ENCODE measurements around the gene CAPN2. TPM values are rescaled to one million over a fixed set of nuclear protein-coding genes. Genes with fewer than 3 reads are reported as not detected.

The CAPN2 gene
- total RNA-seq, 1 donor from 2014 or later = 178 TPM

- intact Hi-C loops (cut with DNase I) = loop anchor here (10.0 kb wide), 2 partner anchors 290 to 1060 kb away; no protein-coding TSS in a partner anchor
- DNase-seq (ENCODE audit: low spot score in 2 of 2) = peak in 1 of 2 donors; percentile 63
- Histone ChIP-seq H3K27ac (peak overlapping the region; percentile 93 to 94), H3K36me3 (no peaks in the 10 kb centered on the region), H3K4me3 (peak overlapping the region in 1 of 2 donors; percentile 19), H3K27me3 (no peaks in the 10 kb centered on the region), H3K9me3 (no peaks in the 10 kb centered on the region), H3K4me1 (peaks cover 11 to 54% of the 10 kb centered on the region in 2 donors)
- TF ChIP-seq, protein P1, sequence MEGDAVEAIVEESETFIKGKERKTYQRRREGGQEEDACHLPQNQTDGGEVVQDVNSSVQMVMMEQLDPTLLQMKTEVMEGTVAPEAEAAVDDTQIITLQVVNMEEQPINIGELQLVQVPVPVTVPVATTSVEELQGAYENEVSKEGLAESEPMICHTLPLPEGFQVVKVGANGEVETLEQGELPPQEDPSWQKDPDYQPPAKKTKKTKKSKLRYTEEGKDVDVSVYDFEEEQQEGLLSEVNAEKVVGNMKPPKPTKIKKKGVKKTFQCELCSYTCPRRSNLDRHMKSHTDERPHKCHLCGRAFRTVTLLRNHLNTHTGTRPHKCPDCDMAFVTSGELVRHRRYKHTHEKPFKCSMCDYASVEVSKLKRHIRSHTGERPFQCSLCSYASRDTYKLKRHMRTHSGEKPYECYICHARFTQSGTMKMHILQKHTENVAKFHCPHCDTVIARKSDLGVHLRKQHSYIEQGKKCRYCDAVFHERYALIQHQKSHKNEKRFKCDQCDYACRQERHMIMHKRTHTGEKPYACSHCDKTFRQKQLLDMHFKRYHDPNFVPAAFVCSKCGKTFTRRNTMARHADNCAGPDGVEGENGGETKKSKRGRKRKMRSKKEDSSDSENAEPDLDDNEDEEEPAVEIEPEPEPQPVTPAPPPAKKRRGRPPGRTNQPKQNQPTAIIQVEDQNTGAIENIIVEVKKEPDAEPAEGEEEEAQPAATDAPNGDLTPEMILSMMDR (IDR thresholded peaks at IDR 0.05) = no peak
These were observed 7.1 kb upstream of the CAPN2 start for GRCh38 chr1:223704921-223705878.

DNA sequence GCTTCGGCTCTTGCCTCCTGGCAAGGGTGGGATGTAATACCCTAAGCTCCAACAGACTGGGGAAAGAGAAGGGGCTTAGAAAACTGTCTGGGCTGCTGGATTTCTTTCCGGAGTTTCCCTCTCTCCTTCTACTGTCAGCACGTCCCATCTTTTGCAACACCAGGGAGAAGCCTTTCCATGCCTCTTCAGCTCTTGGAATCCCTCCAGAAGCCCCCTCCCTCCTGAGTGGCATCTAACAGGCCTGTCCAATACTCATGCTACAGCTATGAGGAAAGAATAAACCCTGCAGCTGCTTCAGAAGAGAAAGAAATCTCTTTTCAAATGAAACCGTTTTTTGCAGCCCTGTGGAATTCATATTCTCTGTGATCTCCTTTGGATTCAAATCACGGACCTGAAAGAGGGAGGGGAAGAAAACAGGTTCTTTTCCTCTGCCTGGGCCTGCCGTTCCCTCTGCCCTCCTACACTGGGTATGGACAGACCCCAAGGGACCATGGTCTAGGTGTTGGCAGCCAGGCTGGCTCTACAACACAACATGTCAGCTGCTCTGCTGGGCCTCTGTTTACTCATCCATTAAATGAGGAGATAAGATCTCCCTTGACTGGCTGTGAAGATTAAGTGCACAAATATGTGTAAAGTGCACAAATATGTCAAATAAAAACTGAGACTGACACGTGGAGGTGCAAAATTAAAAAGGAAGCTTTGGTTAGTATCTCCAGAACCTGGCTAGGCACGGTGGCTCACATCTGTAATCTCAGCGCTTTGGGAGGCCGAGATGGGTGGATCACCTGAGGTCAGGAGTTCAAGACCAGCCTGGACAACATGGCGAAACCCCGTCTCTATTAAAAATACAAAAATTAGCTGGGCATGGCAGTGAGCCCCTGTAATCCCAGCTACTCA, 6.0 kb upstream of the CAPN2 start:
- no peak overlapping the region for H3K4me3 ChIP-seq
- peak in 1 of 2 donors; percentile 62 for DNase-seq (ENCODE audit: low spot score in 2 of 2)
- H3K27me3 ChIP-seq = no peaks in the 10 kb centered on the region
- peak overlapping the region; percentile 93 to 94 for H3K27ac ChIP-seq
- TF ChIP-seq, protein P1 (IDR thresholded peaks at IDR 0.05) = no peak
- H3K9me3 ChIP-seq = no peaks in the 10 kb centered on the region
- H3K36me3 ChIP-seq = no peaks in the 10 kb centered on the region
- intact Hi-C loops (cut with DNase I) = loop anchor here (10.0 kb wide), 2 partner anchors 288 to 1062 kb away; no protein-coding TSS in a partner anchor
- peaks cover 6 to 48% of the 10 kb centered on the region in 2 donors for H3K4me1 ChIP-seq

DNA sequence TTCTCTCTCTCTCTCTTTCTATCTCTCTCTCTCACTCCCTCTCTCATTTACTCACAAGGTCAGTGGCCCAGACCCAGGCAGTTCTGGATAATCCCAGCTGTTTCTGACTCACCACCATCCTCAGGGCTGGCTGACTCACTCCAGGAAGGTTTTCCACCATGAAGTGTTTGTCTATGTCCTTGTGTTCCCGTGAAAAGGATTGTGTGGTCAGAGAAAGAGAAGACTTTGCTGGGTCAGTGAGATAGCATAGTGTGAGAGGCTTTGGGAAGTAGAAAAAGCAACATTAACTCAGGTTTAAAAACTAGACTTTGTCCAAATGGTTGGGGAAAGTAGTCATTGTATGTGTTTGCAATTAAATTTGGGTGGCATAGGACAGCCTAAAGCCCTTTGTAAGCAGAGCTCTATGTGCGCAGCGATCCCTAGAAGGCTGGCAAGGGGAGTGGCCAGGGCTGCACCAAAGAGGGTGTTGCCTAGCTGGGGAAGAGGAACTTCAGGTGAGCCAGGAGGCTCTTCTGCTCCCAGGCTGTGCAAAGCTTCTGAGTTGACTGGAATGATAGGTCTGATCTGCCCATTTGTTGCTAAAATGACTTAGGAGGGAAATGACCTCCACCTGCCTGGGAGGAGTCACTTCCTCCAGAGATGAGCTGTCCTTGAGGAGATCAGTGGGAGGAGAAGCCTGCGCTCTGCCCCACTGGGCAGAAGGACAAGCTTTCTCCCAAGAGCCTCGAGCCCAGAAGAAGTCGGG, 4.9 kb upstream of the CAPN2 start:
- intact Hi-C loops (cut with DNase I) = loop anchor here (10.0 kb wide), 2 partner anchors 287 to 1063 kb away; no protein-coding TSS in a partner anchor
- H3K27me3 ChIP-seq = no peaks in the 10 kb centered on the region
- H3K9me3 ChIP-seq = no peaks in the 10 kb centered on the region
- DNase-seq (ENCODE audit: low spot score in 2 of 2) = peak; percentile 61 to 92
- H3K4me3 ChIP-seq = no peak overlapping the region
- TF ChIP-seq, protein P1 (IDR thresholded peaks at IDR 0.05) = no peak
- peak overlapping the region; percentile 93 to 94 for H3K27ac ChIP-seq
- H3K4me1 ChIP-seq = peaks cover 6 to 42% of the 10 kb centered on the region in 2 donors
- H3K36me3 ChIP-seq = no peaks in the 10 kb centered on the region

DNA sequence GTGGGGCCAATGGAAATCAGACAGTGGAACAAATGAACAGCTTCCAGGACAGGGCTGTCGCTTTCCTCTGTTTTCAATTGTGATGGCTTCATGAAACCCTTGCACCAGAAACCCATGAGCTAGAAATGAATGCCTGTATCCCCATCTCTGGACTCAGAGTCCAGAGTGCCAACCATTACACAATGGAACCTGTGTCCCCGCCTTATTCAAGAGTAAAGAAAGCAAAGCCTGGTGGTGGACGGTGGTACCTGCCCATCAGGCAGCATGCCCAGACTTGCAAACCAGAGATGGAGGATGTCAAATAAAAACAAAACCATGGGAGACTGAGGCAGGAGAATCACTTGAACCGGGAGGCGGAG, 4.4 kb upstream of the CAPN2 start:
- Histone ChIP-seq H3K4me1 (peaks cover 6 to 41% of the 10 kb centered on the region in 2 donors), H3K36me3 (no peaks in the 10 kb centered on the region), H3K9me3 (no peaks in the 10 kb centered on the region), H3K4me3 (no peak overlapping the region), H3K27me3 (no peaks in the 10 kb centered on the region), H3K27ac (peak overlapping the region; percentile 93 to 94)
- TF ChIP-seq, protein P1 (IDR thresholded peaks at IDR 0.05) = peak in 1 of 3 experiments; percentile 7
- intact Hi-C loops (cut with DNase I) = loop anchor here (10.0 kb wide), 2 partner anchors 287 to 1063 kb away; no protein-coding TSS in a partner anchor
- DNase-seq (ENCODE audit: low spot score in 2 of 2) = peak in 1 of 2 donors; percentile 62

Data from ascending aorta (tissue), 2 donors.